Ascending aorta (tissue), 2 donors: ENCODE data around the gene FAM170B. TPM values are rescaled to one million over a fixed set of nuclear protein-coding genes. Genes with fewer than 3 reads are reported as not detected.

Source experiments
- DNase-seq, 2 donors: peaks; one replicate each; pipeline ENCODE4 v3.0.0-alpha.2; 2019; ENCODE audit warnings: low spot score in 2 of 2
- H3K27ac ChIP-seq, 2 donors: fragments of 200-600 bp; sonication (generic); one replicate each; pipeline ENCODE4 v1.5.1; 2016 to 2017; ENCODE audit warnings: mild to moderate bottlenecking in 1 of 2
- H3K27me3 ChIP-seq: fragments of 200-600 bp; sonication (generic); one replicate; pipeline ENCODE4 v1.5.1; 2017
- H3K36me3 ChIP-seq, 2 donors: fragments of 200-600 bp; sonication (generic); one replicate each; pipeline ENCODE4 v1.5.1; 2016
- H3K4me1 ChIP-seq, 2 donors: fragments of 200-600 bp; sonication (generic); one replicate each; pipeline ENCODE4 v1.5.1; 2016 to 2017; ENCODE audit warnings: mild to moderate bottlenecking in 1 of 2
- H3K4me3 ChIP-seq, 2 donors: fragments of 200-600 bp; sonication (generic); one replicate each; pipeline ENCODE4 v1.5.1; 2016 to 2017; ENCODE audit warnings: mild to moderate bottlenecking in 1 of 2
- H3K9me3 ChIP-seq, 2 donors: fragments of 200-600 bp; sonication (generic); one replicate each; pipeline ENCODE4 v1.5.1; 2016
- intact Hi-C: fragments of 100-400 bp; cut with DNase I; formaldehyde crosslinking; loops from one replicate; pipeline ENCODE4 v1.15.1; 2023
- total RNA-seq: library from RNA; depleted of rRNA; stranded (reverse); fragments of >200 nt; gene quantifications from one replicate; pipeline ENCODE4 v1.1.0, GENCODE V29; 2016
- TF ChIP-seq, protein P1 (sequence below), 3 experiments: fragments of 200-600 bp in 2 of 3; fragments of 450-650 bp in 1 of 3; sonication (generic) in 2 of 3; IDR thresholded peaks; one replicate each; pipeline ENCODE4 v1.5.1; 2016 to 2019; ENCODE audit warnings: antibody characterized with exemption in 3 of 3, mild to moderate bottlenecking in 1 of 3, moderate library complexity in 1 of 3

The FAM170B gene
- total RNA-seq, 1 donor from 2014 or later = not detected

DNA sequence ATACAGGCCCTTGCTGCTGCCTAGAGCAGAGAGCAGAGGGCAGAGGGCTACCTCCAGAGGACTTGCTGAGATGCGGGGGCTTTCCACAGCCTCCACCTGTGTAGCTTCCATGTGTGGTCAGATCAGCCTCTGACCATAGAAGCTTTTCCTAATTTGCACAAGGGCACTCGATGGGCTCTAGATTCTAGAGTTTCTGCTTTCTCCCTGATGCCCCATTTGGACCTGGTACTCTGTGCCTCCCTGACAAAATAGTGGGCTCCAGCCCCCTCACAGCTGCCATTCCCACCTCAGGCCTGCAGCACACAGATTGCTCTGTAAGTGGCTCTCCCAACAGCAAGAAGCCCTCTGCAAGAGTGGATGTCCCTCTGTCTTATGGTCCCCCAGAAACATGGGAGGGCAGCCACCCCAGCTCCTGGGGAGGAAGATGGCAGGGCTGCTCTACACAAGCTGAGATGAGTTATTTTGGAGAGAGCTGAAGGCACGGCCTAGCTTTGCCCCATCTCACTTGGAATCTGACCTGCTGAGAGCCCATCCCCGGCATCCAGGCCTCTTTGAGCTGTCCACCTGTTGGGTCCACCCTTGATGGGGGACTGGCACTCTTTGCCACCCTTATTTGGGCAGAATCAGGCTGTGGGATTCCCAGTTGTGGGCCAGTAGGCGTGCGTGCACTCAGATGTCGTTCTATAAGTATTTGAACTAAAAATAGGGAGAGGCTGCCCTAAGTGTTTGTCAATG, 37.7 kb upstream of the FAM170B start:
- H3K27ac ChIP-seq = no peak overlapping the region
- TF ChIP-seq, protein P1, sequence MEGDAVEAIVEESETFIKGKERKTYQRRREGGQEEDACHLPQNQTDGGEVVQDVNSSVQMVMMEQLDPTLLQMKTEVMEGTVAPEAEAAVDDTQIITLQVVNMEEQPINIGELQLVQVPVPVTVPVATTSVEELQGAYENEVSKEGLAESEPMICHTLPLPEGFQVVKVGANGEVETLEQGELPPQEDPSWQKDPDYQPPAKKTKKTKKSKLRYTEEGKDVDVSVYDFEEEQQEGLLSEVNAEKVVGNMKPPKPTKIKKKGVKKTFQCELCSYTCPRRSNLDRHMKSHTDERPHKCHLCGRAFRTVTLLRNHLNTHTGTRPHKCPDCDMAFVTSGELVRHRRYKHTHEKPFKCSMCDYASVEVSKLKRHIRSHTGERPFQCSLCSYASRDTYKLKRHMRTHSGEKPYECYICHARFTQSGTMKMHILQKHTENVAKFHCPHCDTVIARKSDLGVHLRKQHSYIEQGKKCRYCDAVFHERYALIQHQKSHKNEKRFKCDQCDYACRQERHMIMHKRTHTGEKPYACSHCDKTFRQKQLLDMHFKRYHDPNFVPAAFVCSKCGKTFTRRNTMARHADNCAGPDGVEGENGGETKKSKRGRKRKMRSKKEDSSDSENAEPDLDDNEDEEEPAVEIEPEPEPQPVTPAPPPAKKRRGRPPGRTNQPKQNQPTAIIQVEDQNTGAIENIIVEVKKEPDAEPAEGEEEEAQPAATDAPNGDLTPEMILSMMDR (IDR thresholded peaks at IDR 0.05) = no peak
- no peak overlapping the region for H3K4me3 ChIP-seq
- intact Hi-C loops = no loop called here
- no peaks in the 10 kb centered on the region for H3K36me3 ChIP-seq
- no peaks in the 10 kb centered on the region for H3K27me3 ChIP-seq
- H3K4me1 ChIP-seq = no peaks in the 10 kb centered on the region
- peak in 1 of 2 donors; percentile 38 for DNase-seq
- H3K9me3 ChIP-seq = no peaks in the 10 kb centered on the region

- TF ChIP-seq, protein P1 (IDR thresholded peaks at IDR 0.05) = no peak
- no peak overlapping the region for H3K27ac ChIP-seq
- H3K9me3 ChIP-seq = no peaks in the 10 kb centered on the region
- intact Hi-C loops = no loop called here
- H3K27me3 ChIP-seq = no peaks in the 10 kb centered on the region
- no peak overlapping the region for H3K4me3 ChIP-seq
- H3K36me3 ChIP-seq = no peaks in the 10 kb centered on the region
- no peaks in the 10 kb centered on the region for H3K4me1 ChIP-seq
- peak in 1 of 2 donors; percentile 56 for DNase-seq
Observed at GRCh38 chr10:49170632-49171325, 37.0 kb upstream of the FAM170B start.

DNA sequence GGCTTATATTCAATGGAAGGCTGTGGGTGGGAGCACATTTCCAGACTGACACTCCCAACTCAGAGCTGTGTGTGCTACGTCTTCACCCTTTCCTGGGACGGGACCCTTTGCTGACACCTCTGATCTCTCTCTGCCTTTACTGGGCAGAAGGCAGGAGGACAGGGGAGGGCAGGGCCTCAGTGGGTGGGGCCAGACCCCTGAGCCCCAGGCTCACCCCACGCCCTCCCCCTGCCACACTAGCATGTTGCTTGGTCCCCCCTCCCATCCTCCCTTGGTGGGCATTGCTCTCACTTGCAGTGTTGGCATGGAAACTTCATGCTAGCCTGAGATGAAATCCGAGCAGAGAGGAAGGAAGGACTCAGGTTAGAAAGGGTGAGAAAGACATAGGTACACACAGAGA, 36.0 kb upstream of the FAM170B start:
- H3K4me3 ChIP-seq = no peak overlapping the region
- peak in 1 of 2 donors; percentile 35 for DNase-seq
- no peaks in the 10 kb centered on the region for H3K36me3 ChIP-seq
- no peaks in the 10 kb centered on the region for H3K4me1 ChIP-seq
- no peaks in the 10 kb centered on the region for H3K27me3 ChIP-seq
- no peaks in the 10 kb centered on the region for H3K9me3 ChIP-seq
- intact Hi-C loops = loop anchor here (10.0 kb wide), 1 partner anchor 95 kb away; no protein-coding TSS in a partner anchor
- no peak overlapping the region for H3K27ac ChIP-seq
- TF ChIP-seq, protein P1 (IDR thresholded peaks at IDR 0.05) = no peak

DNA sequence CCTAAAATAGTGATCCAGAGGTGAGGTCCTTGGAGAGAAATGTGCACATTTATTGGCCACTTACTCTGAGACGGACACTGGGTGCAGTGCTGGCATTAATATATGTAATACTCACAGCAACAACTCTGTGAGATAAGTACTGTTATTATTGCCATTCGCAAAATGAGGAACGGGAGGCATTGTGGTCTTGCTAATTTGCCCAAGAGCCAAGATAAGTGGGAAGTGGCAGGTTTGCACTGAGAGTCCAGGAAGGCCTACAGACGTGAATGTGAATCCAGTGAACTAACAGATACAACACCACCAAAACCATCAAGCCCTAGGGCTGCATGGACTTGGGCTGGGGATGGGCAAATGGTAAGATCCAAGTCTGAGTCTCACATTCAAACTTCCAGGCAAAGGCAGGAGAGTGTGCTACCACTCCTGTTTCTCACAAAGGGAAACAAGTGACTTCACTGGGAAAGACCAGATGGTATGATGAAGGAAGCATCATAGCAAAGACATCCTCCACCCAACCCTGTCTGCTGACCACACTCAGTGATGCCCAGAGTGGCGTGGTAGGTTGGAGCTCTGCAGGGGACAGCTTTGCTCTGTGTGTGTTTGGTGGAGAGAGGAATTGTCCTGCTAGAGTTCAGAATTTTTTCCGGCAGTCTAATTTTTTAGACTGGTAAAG, 35.1 kb upstream of the FAM170B start:
- Histone ChIP-seq H3K4me1 (no peaks in the 10 kb centered on the region), H3K27ac (no peak overlapping the region), H3K9me3 (no peaks in the 10 kb centered on the region), H3K4me3 (no peak overlapping the region), H3K27me3 (no peaks in the 10 kb centered on the region), H3K36me3 (no peaks in the 10 kb centered on the region)
- intact Hi-C loops = loop anchor here (10.0 kb wide), 1 partner anchor 94 kb away; no protein-coding TSS in a partner anchor
- DNase-seq = peak in 1 of 2 donors; percentile 18
- TF ChIP-seq, protein P1 (IDR thresholded peaks at IDR 0.05) = no peak

DNA sequence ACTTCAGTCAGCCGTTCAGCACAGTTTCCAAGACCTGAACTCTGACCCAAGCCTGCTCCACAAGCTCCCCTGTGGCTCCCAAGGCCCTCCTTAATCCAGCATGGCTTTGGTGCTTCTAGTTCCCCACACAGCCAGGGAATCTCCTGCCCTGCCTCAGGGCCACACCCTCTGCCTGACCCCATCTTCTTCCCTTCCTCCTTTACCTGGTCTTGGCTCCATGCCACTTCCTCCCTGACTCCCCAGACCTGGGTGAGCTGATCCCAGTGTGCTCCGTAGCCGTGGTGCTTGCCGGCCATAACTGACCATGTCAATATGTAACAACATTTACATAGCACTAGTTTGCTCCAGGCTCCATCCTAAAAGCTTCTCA, 34.3 kb upstream of the FAM170B start:
- no peaks in the 10 kb centered on the region for H3K4me1 ChIP-seq
- TF ChIP-seq, protein P1 (IDR thresholded peaks at IDR 0.05) = no peak
- intact Hi-C loops = loop anchor here (10.0 kb wide), 1 partner anchor 93 kb away; no protein-coding TSS in a partner anchor

More for the DNA sequence above, 34.3 kb upstream of the FAM170B start:
- no peaks in the 10 kb centered on the region for H3K36me3 ChIP-seq
- DNase-seq = peak in 1 of 2 donors; percentile 44
- no peak overlapping the region for H3K27ac ChIP-seq
- H3K4me3 ChIP-seq = no peak overlapping the region
- H3K27me3 ChIP-seq = no peaks in the 10 kb centered on the region
- H3K9me3 ChIP-seq = no peaks in the 10 kb centered on the region
